Cardiac muscle cell (in vitro differentiated cells and primary cell): ENCODE measurements around the gene RPS6KA1. TPM values are rescaled to one million over a fixed set of nuclear protein-coding genes. Genes with fewer than 3 reads are reported as not detected.
A peak's percentile ranks its signal among the peaks of the same experiment; 100 is the strongest.

Source experiments
- DNase-seq, 2 donors: peaks; one replicate each; pipeline versions ENCODE4 v3.0.0 to v3.0.0-alpha.2; 2010 to 2017; ENCODE audit warnings: low read depth in 1 of 2, low spot score in 1 of 2
- H3K27ac ChIP-seq: fragments of 200-600 bp; sonication (generic); 2 replicates; pipeline ENCODE4 v1.5.1; 2016
- H3K27me3 ChIP-seq: fragments of 200-600 bp; sonication (generic); 2 replicates; pipeline ENCODE4 v1.6.0; 2016; ENCODE audit warnings: control low read depth
- H3K36me3 ChIP-seq: fragments of 200-600 bp; sonication (generic); 2 replicates; pipeline ENCODE4 v1.5.1; 2016; ENCODE audit warnings: control low read depth
- H3K4me1 ChIP-seq: fragments of 200-600 bp; sonication (generic); 2 replicates; pipeline ENCODE4 v1.8.1; 2017; ENCODE audit warnings: low read depth, mild to moderate bottlenecking, mixed run types
- H3K4me3 ChIP-seq: fragments of 200-600 bp; sonication (generic); 2 replicates; pipeline ENCODE4 v1.5.1; 2016; ENCODE audit warnings: mild to moderate bottlenecking
- H3K9me3 ChIP-seq: fragments of 200-600 bp; sonication (generic); 2 replicates; pipeline ENCODE4 v1.5.1; 2017; ENCODE audit warnings: low read depth, mild to moderate bottlenecking, control low read depth
- CTCF ChIP-seq: IDR thresholded peaks from 2 replicates; pipeline ENCODE4 v1.5.1; 2012; ENCODE audit warnings: low read depth, mild to moderate bottlenecking, low read length
- polyA plus RNA-seq: library from polyadenylated mRNA; unstranded; fragments of >200 nt; fragmentation: Nextera tagmentation; extraction: Ambion mirVana; gene quantifications from 2 replicates; pipeline ENCODE4 v1.2.1, GENCODE V29; 2016
- total RNA-seq: library from RNA; depleted of rRNA; stranded (reverse); fragments of >200 nt; gene quantifications from 2 replicates; pipeline ENCODE4 v1.2.3, GENCODE V29; 2016

Gene RPS6KA1
- total and polyA plus RNA-seq, 2 experiments from 2014 or later: 22.6 to 46.2 TPM

- no peaks in the 10 kb centered on the region for H3K9me3 ChIP-seq
- DNase-seq: peak; percentile 50 to 65
- no peak overlapping the region for H3K27ac ChIP-seq
- H3K4me3 ChIP-seq: no peak overlapping the region
- H3K36me3 ChIP-seq: no peaks in the 10 kb centered on the region
- no peaks in the 10 kb centered on the region for H3K27me3 ChIP-seq
- TF ChIP-seq CTCF: peak; percentile 32
- peaks cover 9% of the 10 kb centered on the region for H3K4me1 ChIP-seq
These were observed 1.5 kb downstream of the RPS6KA1 start for GRCh38 chr1:26530895-26531598.

GRCh38 chr1:26531651-26532131 is 2.1 kb downstream of the RPS6KA1 start:
- TF ChIP-seq CTCF: no peak
- Histone ChIP-seq H3K4me1 (peaks cover 9% of the 10 kb centered on the region), H3K27ac (no peak overlapping the region), H3K9me3 (no peaks in the 10 kb centered on the region), H3K27me3 (no peaks in the 10 kb centered on the region), H3K36me3 (no peaks in the 10 kb centered on the region), H3K4me3 (no peak overlapping the region)
- no peak for DNase-seq

GRCh38 chr1:26533951-26534509 is 4.5 kb downstream of the RPS6KA1 start:
- no peak overlapping the region for H3K27ac ChIP-seq
- H3K4me1 ChIP-seq: peaks cover 9% of the 10 kb centered on the region
- H3K9me3 ChIP-seq: no peaks in the 10 kb centered on the region
- H3K4me3 ChIP-seq: no peak overlapping the region
- H3K27me3 ChIP-seq: no peaks in the 10 kb centered on the region
- no peaks in the 10 kb centered on the region for H3K36me3 ChIP-seq
- TF ChIP-seq CTCF: no peak
- no peak for DNase-seq

GRCh38 chr1:26535201-26535600 is 5.6 kb downstream of the RPS6KA1 start:
- DNase-seq: no peak
- H3K4me1 ChIP-seq: peaks cover 16% of the 10 kb centered on the region
- no peaks in the 10 kb centered on the region for H3K9me3 ChIP-seq

GRCh38 chr1:26536081-26536480 is 6.5 kb downstream of the RPS6KA1 start:
- Histone ChIP-seq H3K27me3 (no peaks in the 10 kb centered on the region), H3K36me3 (no peaks in the 10 kb centered on the region), H3K9me3 (no peaks in the 10 kb centered on the region), H3K27ac (no peak overlapping the region), H3K4me1 (peaks cover 7% of the 10 kb centered on the region), H3K4me3 (no peak overlapping the region)
- no peak for TF ChIP-seq CTCF
- no peak for DNase-seq

More at GRCh38 chr1:26535201-26535600, 5.6 kb downstream of the RPS6KA1 start:
- TF ChIP-seq CTCF: no peak
- Histone ChIP-seq H3K4me3 (no peak overlapping the region), H3K27me3 (no peaks in the 10 kb centered on the region), H3K36me3 (no peaks in the 10 kb centered on the region), H3K27ac (no peak overlapping the region)
